ENCODE measurements around the gene CACFD1. TPM values are rescaled to one million over a fixed set of nuclear protein-coding genes. Genes with fewer than 3 reads are reported as not detected.
A peak's percentile ranks its signal among the peaks of the same experiment; 100 is the strongest.

CACFD1 gene
- total and polyA plus RNA-seq, 2 of the 13 experiments (the other 11 are each of a cell fraction or from before 2014, with no cell fraction given), result 13.8 to 14.6 TPM

DNA sequence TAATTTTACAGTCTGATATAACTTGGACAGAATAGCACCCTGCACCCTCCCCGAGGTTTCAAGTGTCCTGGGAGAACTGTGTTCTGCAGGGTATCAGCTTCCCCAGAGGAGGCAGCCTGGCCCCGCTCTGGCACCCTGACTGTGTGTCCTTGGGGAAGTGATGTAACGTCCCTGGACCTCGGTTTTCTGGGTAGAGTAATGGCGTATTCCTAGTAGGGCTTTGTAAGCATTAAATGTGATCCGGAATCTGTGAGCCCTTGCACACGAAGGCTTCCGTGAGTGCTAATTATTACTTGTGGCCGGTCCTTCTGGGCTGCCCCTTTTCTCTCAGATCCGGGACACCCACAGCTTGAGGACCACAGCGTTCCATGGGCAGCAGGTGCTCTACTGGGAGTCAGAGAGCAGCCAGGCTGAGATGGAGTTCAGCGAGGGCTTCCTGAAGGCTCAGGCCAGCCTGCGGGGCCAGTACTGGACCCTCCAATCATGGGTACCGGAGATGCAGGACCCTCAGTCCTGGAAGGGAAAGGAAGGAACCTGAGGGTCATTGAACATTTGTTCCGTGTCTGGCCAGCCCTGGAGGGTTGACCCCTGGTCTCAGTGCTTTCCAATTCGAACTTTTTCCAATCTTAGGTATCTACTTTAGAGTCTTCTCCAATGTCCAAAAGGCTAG is 1.0 kb upstream of the CACFD1 start:
- H4K20me1 ChIP-seq (ENCODE audit: insufficient read depth, low read length), result no peaks in the 10 kb centered on the region; the same call in 1 of the 2 replicates
- no peaks in the 10 kb centered on the region for H3K9me3 ChIP-seq (ENCODE audit: low read length)
- BruUV-seq (replicated peaks), result no TSS peak
- ATAC-seq (0 out of 3 replicates have a peak, but pooled peaks have one; percentile 3), FAIRE-seq (peak; percentile 47), DNase-seq (ENCODE audit: low spot score) (peak; percentile 41)
- WGBS (ENCODE audit: low lambda C conversion rate), result 45% methylated on average over 11 of the region's 16 CpGs
- POLR2A ChIA-PET, result interaction anchor here (0.7 to 3.2 kb wide), 30 partner anchors 9 to 428 kb away, joined by 3 to 50 read pairs (median 5); partner anchors contain the start of genes ADAMTS13, GTF3C5, MED22 and REXO4
- intact Hi-C loops (cut with micrococcal nuclease; ENCODE audit: unreplicated experiment), result no loop called here
- H3K27ac ChIP-seq (ENCODE audit: extremely low read length, insufficient read depth, low read length), result peak overlapping the region; percentile 1
- peak overlapping the region; percentile 30; the same call in 1 of the 2 replicates for H3K9ac ChIP-seq (ENCODE audit: insufficient read depth, low read depth, low read length)
- H2AFZ ChIP-seq (ENCODE audit: low read length), result no peak overlapping the region
- H3K4me2 ChIP-seq (ENCODE audit: low read depth, low read length), result peak overlapping the region; percentile 84
- CTCF ChIA-PET (ENCODE audit: low intra/inter-chr PET ratio, low total read pairs), result no interaction called here
- H3K36me3 ChIP-seq (replicated peaks in 1 of 2; ENCODE audit: control insufficient read depth in 1 of 2, insufficient read depth in 2 of 2, low read length in 2 of 2), result peaks cover 4 to 5% of the 10 kb centered on the region in 2 experiments; a peak in 2 of 5 replicates
- H3K27me3 ChIP-seq (ENCODE audit: control insufficient read depth in 1 of 2, insufficient read depth in 2 of 2, low read length in 2 of 2), result no peaks in the 10 kb centered on the region; a peak in 1 of 5 replicates
- in situ Hi-C loops (cut with HindIII; ENCODE audit: extremely low pct_ligation_motif_present, low pct_unique_long_range_greater_than_20kb), result no loop called here
- H3K79me2 ChIP-seq (ENCODE audit: insufficient read depth, low read length), result peaks cover 14% of the 10 kb centered on the region
- H3K4me3 ChIP-seq (replicated peaks in 1 of 3; ENCODE audit: insufficient read depth in 1 of 3, low read depth in 2 of 3, low read length in 3 of 3), result peak overlapping the region; percentile 51 to 89 (median 54)
- H3K4me1 ChIP-seq (ENCODE audit: insufficient read depth, low read length), result peaks cover 52% of the 10 kb centered on the region
- TF ChIP-seq ZNF354B (CRISPR knock-in tag; IDR thresholded peaks at IDR 0.05) (no peak), CEBPG (CRISPR knock-in tag; IDR thresholded peaks at IDR 0.05) (peak; percentile 66), RARA (CRISPR knock-in tag; IDR thresholded peaks at IDR 0.05) (peak; percentile 27; the same call in 1 of the 2 replicates), ZNF768 (CRISPR knock-in tag; IDR thresholded peaks at IDR 0.05) (peak; percentile 74), RXRB (CRISPR knock-in tag; IDR thresholded peaks at IDR 0.05; ENCODE audit: borderline replicate concordance) (peak; percentile 34; the same call in 1 of the 2 replicates), MXD1 (CRISPR knock-in tag; IDR thresholded peaks at IDR 0.05) (no peak), FOXO1 (CRISPR knock-in tag; IDR thresholded peaks at IDR 0.05) (no peak), CEBPB (IDR thresholded peaks at IDR 0.05; ENCODE audit: borderline replicate concordance, low read depth, low read length) (peak; percentile 41; the same call in 1 of the 2 replicates), MED1 (CRISPR knock-in tag; IDR thresholded peaks at IDR 0.05) (peak; percentile 24; the same call in 1 of the 2 replicates), SNAPC2 (CRISPR knock-in tag; IDR thresholded peaks at IDR 0.05) (0 out of 2 replicates have a peak, but pooled peaks have one; percentile 60), CTCF (CRISPR knock-in tag; IDR thresholded peaks at IDR 0.05) (peak; percentile 49), HOXA5 (CRISPR knock-in tag; IDR thresholded peaks at IDR 0.05) (no peak), TBX2 (CRISPR knock-in tag; IDR thresholded peaks at IDR 0.05; ENCODE audit: borderline replicate concordance) (peak; percentile 23; the same call in 1 of the 2 replicates), IRF2 (CRISPR knock-in tag; IDR thresholded peaks at IDR 0.05) (peak; percentile 21; the same call in 1 of the 2 replicates), ZSCAN12 (CRISPR knock-in tag; IDR thresholded peaks at IDR 0.05) (no peak), HOXA3 (CRISPR knock-in tag; IDR thresholded peaks at IDR 0.05) (peak; percentile 41; the same call in 1 of the 2 replicates), ZNF782 (CRISPR knock-in tag; IDR thresholded peaks at IDR 0.05; ENCODE audit: borderline replicate concordance) (no peak), ZNF44 (CRISPR knock-in tag; IDR thresholded peaks at IDR 0.05) (no peak), ZNF629 (CRISPR knock-in tag; conservative IDR thresholded peaks at IDR 0.05) (no peak)
- TF ChIP-seq, protein P1, sequence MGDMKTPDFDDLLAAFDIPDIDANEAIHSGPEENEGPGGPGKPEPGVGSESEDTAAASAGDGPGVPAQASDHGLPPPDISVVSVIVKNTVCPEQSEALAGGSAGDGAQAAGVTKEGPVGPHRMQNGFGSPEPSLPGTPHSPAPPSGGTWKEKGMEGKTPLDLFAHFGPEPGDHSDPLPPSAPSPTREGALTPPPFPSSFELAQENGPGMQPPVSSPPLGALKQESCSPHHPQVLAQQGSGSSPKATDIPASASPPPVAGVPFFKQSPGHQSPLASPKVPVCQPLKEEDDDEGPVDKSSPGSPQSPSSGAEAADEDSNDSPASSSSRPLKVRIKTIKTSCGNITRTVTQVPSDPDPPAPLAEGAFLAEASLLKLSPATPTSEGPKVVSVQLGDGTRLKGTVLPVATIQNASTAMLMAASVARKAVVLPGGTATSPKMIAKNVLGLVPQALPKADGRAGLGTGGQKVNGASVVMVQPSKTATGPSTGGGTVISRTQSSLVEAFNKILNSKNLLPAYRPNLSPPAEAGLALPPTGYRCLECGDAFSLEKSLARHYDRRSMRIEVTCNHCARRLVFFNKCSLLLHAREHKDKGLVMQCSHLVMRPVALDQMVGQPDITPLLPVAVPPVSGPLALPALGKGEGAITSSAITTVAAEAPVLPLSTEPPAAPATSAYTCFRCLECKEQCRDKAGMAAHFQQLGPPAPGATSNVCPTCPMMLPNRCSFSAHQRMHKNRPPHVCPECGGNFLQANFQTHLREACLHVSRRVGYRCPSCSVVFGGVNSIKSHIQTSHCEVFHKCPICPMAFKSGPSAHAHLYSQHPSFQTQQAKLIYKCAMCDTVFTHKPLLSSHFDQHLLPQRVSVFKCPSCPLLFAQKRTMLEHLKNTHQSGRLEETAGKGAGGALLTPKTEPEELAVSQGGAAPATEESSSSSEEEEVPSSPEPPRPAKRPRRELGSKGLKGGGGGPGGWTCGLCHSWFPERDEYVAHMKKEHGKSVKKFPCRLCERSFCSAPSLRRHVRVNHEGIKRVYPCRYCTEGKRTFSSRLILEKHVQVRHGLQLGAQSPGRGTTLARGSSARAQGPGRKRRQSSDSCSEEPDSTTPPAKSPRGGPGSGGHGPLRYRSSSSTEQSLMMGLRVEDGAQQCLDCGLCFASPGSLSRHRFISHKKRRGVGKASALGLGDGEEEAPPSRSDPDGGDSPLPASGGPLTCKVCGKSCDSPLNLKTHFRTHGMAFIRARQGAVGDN (CRISPR knock-in tag; IDR thresholded peaks at IDR 0.05), result peak; percentile 37

Data from HepG2 (cell line).